Measurements from ENCODE around the gene DTX4.

Gene DTX4

GRCh38 chr11:59173080-59173963 is 1.4 kb downstream of the DTX4 start:
- DNase-seq = no peak

GRCh38 chr11:59173964-59174663 is 2.2 kb downstream of the DTX4 start:
- DNase-seq = no peak

GRCh38 chr11:59174664-59175033 is 2.7 kb downstream of the DTX4 start:
- no peak for DNase-seq

GRCh38 chr11:59175091-59175501 is 3.2 kb downstream of the DTX4 start:
- DNase-seq = no peak

GRCh38 chr11:59176330-59176729 is 4.4 kb downstream of the DTX4 start:
- no peak for DNase-seq

- DNase-seq = no peak
Observed at GRCh38 chr11:59178402-59178801, 6.5 kb downstream of the DTX4 start.

GRCh38 chr11:59179121-59179520 is 7.2 kb downstream of the DTX4 start:
- DNase-seq = no peak

GRCh38 chr11:59180168-59180776 is 8.3 kb downstream of the DTX4 start:
- no peak for DNase-seq

- DNase-seq = no peak
Observed at GRCh38 chr11:59180907-59181306, 9.0 kb downstream of the DTX4 start.

GRCh38 chr11:59181746-59182456 is 10.0 kb downstream of the DTX4 start:
- no peak for DNase-seq

- no peak for DNase-seq
Observed at GRCh38 chr11:59182457-59183151, 10.7 kb downstream of the DTX4 start.

- no peak for DNase-seq
Observed at GRCh38 chr11:59183771-59184170, 11.8 kb downstream of the DTX4 start.

GRCh38 chr11:59184691-59185339 is 12.9 kb downstream of the DTX4 start:
- DNase-seq = no peak

- no peak for DNase-seq
Observed at GRCh38 chr11:59185386-59185945, 13.5 kb downstream of the DTX4 start.

- DNase-seq = peak; percentile 45
Observed at GRCh38 chr11:59186130-59186594, 14.2 kb downstream of the DTX4 start.

GRCh38 chr11:59187035-59187434 is 15.1 kb downstream of the DTX4 start:
- no peak for DNase-seq

- no peak for DNase-seq
Observed at GRCh38 chr11:59187587-59187986, 15.7 kb downstream of the DTX4 start.

- DNase-seq = no peak
Observed at GRCh38 chr11:59188954-59189353, 17.0 kb downstream of the DTX4 start.

GRCh38 chr11:59189986-59190385 is 18.1 kb downstream of the DTX4 start:
- DNase-seq = no peak

GRCh38 chr11:59191095-59191494 is 19.2 kb downstream of the DTX4 start:
- DNase-seq = no peak

- no peak for DNase-seq
Observed at GRCh38 chr11:59191890-59192289, 20.0 kb downstream of the DTX4 start.

Measured in activated gamma-delta T cell treated with Interleukin-2 at 50 U/mL for 16 hours (primary cell).